NCI-H2196 (cell line): ENCODE data around the gene DAZAP1.
"Not testable (repeated sequence)": the region's sequence is repeated elsewhere in the genome, so short reads cannot be mapped to it uniquely, and the experiment has no call there.

Experiments used
- DNase-seq: peaks from one replicate; lab custom pipeline; 2025; ENCODE audit not compliant: unreplicated experiment; lab: John Stamatoyannopoulos, UW

Gene DAZAP1

DNA sequence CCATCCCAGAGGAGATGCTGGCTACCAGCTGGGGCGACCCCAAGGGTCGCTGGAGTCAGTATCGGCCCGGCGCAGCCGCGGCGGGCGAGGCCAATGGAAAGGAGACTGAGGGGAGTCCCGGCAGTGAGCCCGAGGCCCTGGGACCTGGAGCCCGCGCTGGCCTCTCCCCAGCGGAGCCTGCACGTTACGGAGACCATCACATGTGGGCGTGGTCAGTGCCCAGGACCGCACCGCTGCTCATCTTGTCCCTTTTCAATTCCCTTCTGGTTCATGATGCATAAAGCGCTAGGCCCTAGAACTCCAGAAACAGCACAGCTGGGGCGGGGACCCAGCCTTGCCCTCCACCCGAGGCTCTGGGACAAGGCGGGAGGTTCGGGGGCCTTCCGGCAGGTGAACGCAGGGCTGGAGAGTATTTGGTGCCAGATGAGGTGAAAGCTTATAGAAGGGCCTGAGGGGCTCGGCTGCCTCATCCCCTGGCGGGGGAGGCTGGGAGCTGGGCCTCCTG, 63.7 kb downstream of the DAZAP1 start:
- DNase-seq, result peak; percentile 52

DNA sequence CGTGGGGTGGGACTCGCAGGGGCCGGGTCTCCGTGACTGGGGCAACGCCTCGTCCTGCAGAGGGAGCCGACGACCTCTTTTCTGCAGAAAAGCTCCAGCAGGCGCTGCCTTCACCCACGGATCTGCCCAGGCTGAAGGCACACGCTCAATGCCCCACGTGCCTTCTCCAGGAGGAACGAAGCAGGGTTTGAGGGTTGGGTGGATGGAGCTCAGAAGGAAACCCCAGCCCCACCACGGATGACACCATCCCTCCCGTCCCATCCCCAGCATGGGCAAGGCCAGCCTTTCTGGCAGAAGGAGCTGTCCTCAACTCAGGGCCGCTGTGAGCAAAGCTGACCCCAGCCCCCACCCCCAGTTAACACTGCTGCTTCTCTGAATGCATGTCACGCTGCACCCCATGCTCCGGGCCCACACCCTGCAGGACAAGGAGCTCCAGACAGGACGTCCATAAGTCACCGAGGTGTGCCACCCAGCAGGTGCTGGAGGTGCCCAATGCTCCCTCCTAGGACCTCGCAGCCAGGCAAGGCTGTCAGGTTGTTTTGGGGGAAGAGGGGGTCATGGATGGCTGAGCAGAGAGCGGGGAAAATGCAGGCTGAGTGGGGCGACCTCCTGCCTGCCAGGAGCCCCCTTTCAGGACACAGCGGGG, 64.3 kb downstream of the DAZAP1 start:
- DNase-seq, result no peak

DNA sequence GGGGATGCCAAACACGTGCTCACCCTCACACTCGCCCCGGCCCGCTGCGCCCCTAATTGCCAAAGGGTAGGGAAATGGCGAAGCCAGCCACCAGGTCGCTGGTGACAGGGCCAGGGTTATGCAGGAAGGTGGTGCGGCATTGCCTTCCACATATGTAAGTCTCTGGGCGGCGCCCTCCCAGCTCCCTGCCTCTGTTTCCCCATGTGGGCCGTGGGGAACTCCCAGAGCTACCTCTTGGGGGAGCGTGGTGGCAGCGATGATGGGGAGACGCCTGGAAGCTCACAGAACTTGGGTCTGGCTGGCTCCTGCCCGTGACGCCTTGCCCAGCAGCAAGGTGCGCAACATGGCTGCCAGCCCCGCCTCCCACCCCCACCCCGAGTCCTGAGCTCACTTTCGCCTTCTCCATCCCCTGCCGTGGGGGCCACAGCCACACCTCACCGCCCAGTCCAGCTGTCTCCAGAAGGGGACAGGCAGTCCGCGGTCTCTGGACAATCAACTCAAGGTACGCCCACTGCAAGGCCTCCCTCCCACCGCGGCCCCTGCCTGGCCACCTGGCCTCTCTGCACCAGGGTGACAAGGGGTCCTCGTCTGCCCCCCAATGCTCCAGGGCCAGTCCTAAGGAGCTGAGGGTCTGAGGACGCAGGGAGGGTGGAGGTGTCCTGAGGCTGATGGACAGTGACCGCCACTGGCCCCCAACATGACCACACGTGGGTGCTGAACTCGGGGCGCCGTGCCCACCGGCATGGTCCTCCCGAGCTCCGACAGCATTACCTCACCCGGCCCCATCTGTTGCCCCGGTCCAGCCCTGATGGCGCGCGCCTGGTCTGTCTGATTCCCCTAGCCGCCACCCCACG, 65.1 kb downstream of the DAZAP1 start:
- no peak for DNase-seq

DNA sequence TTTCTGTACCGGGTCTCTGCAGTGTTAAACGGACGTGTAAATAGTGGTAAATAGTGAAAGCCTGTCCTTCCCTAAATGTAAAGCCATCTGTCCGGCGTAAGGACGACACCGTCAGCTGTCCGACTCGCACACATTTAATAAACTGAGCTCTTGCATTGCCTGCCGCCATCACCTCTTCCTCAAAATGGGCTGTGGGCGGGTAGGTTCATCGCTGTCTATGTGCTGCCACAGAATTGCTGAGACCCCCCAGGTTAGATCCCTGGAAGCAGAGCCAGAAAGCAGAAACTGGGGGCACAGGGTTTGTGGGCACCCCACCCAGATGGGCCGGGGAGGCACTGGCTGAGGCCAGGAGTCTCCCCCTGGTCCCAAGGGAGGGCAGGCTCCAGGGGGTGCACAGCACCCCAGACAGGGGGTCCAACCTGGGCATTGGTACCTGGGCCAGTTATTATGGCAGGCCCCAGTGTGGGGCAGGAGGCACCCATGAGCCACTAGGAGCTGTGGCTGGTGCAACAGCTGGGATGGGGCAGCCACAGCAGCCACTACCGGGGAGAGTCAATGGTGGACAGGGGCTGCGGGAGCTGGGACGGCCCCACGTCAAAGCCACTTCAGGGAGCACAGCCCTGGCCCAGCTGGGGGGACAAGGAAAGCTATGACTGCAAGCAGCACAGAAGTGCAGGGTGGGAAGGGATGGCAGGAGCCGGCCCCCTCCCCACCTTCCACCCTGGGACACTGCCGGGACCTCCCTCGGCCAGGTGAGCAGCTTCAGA, 65.9 kb downstream of the DAZAP1 start:
- no peak for DNase-seq

DNA sequence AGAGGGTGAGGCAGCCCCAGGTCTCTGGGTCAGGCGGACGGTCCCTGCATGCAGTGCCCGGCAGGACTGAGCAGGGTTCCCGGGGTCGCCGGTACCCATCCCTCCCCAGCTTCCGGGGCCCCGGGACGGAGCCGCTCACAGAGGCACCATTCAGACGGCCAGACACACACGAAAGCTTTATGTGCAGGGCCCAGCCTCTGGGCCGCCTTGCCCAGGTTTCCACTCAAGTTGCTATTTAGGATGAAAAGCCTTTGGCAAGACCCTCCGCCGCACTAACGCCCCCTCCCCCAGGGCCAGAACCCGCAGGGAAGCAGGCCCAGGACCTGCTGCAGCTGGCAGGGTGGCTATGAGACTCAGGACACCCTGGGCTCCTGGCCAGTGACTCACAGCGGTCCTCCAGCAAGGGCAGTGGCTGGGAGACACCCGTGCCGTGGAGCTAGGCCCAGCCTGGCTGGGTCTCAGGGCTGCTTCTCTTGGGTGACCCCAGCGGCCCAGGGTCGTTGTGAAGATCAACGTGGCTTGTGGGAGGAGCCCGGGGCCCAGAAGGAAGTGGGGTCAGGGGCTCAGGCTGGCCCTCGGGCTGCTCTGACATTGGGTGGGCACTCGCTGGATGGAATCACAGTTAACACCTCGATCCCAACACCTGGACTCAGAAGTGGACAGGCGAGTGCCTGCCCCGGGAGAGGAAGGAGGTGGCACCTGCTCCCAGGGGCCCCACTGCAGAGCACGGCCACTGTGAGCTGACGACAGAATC, 66.8 kb downstream of the DAZAP1 start:
- DNase-seq, result no peak

DNA sequence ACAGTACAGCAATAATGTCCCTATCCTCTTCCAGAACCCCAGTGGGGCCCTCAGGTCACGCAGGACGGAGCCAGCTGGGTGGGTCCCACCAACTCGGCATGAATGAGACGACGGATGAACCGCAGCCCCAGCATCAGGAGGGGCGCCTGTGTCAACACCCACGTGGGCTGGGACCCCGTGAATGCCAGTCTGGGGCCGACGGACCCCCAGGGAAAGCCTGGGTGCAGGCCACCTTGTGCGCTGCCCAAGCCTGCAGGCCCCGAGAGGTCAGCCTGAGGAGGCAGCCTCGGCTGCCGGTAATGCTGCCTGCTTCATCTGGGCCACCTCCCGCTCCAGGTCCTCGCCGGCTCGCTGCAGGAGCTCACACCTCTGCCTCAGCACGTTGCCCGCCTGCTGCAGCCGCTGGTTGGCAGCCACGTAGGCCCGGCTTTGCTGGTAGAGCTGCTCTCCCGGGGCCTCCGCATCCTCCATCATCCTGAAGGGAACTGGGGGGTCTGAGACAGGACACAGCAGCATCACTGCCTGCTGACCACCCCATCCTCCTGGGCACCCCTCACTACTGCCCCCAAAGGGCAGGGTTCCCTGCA, 67.5 kb downstream of the DAZAP1 start:
- DNase-seq, result no peak

DNA sequence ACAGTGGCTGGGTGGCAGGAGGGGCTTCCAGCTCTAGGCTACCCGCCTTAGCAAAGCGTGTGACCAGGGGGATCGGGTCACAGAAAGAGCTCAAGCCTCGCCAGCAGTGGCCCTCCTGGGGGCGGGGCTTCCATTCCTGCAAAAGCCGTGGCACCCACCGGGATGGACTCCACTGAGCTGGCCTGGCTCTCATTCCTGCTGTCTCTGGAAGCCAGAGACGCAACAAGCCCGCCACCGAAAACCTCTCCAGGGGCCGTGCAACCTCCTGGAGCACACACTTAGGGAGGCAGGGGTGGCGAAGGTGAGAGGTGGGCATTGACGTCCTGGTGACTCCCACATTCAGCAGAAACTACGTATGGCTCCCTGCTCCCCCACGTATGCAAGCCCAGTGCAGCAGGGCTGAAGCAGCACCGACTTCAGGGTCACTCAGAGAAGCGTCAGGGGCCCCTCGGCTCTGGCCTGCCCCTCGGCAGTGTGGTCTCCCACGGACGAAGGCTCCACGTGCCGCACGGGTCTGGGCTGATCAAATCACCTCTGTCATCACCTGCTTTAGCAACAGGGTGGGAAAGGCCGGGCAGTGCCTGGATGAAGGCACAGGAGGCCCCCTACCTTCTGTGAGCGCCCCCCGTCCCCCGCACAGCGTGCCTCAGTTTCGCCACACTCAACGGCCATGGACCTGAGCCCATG, 68.5 kb downstream of the DAZAP1 start:
- no peak for DNase-seq

DNA sequence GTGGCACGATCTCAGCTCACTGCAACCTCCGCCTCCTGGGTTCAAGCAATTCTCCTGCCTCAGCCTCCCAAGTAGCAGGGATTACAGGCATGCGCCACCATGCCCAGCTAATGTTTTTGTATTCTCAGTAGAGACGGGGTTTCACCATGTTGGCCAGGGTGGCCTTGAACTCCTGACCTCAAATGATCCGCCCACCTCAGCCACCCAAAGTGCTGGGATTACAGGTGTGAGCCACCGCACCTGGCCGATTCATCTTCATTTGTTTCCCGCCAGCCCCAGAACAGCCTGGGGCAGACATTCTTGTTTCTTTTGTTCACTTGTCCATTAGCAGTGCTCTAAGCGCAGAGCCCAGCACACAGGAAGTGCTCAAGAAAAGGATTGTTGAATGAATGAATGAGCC, 69.7 kb downstream of the DAZAP1 start:
- DNase-seq, result not testable (repeated sequence)

DNA sequence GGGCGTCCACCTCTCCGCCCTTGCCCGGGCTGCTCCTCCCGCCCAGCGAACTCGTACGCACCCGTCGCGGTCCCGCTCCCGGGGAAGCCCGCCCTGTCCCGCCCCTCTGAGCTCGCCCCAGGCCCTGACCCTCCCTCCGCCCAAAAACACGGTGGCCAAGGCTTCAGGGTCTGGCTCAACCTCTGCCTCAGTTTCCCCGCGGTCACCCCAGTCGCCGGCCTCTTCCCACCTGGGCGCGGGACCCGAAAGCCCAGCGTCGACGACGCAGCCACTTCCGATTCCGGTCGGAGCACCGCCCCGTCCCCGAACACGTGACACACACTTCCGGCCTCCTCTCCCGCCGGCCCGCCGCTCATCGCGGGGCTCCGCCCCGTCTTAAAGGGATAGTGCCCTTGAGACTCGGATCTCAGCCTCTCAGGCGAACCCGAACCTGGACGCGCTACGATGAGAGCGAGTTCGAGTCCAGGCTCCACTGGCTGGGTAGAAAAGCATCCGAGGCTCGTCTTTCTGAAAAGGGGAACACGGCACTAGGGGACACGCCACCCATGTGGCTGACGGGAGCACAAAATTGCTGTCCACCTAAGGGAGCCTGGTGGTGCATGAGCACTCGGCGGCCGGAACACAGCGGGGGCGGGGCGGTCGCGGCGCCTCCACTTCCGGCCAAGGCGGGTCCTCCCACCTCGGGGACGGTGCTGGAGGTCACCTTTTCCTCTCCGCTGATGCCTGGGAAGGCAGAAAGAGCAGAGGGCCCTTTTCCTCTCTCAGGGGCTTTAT, 71.7 kb downstream of the DAZAP1 start, which contains the start of gene C19orf25:
TSS of gene C19orf25 (minus strand) at position 282 of the 774 bp plus-strand sequence. CDS start 312 bp downstream, outside the sequence.
- DNase-seq, result peak; percentile 96

DNA sequence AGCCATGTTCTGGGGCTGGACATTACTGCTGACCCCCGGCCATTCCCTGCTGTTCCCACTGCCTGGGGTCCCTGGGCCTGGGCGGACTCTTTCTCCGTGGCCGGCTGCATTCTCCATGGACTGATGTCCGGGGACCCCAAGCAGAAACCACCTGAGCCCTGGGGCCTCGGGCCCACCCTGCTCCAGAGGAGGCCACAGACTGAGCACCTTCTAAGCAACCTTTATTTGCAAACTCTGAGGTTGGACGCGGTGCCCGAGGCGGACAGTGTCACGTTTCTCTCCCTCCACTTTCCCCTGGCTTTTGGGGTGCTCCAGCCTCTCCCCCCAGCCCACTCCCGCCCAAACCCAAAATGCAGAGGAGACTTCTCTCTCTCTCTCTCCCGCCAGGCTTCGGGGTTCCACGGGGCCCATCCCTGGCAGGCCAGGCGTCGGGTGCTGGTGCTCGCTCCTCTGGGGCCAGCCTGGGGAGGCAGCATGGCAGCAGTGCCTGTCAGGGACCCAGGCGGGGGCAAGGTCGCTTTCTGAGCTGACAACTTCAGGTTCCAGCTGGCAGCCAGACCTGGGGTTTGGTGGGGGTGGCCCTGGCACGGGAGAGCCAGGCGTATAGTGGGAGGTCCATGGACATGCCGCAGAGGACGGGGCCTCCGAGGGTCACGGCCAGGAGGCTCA, 74.0 kb downstream of the DAZAP1 start:
- DNase-seq, result no peak

DNA sequence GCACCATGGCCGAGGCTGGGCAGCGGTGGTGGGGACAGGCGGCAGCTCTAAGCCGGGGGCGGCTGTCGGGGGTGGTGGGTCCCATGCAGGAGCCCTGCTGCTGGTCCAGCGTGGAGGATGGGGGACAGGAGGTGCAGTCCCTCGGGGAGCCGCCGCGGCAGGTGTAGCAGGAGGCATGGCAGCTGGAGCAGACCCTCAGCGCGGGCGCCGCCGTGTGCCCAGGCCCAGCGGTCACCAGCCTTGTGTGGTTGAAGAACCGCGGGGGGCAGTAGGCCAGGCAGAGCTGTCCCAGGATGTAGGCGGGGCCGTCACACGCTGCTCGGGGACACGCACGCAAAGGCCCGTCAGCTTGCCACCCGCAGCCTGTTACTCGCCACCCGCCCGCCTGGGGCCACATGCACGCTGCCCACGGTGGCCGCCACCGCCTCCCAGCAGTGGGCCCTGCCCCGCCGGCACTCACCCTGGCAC, 74.5 kb downstream of the DAZAP1 start:
- DNase-seq, result no peak

DNA sequence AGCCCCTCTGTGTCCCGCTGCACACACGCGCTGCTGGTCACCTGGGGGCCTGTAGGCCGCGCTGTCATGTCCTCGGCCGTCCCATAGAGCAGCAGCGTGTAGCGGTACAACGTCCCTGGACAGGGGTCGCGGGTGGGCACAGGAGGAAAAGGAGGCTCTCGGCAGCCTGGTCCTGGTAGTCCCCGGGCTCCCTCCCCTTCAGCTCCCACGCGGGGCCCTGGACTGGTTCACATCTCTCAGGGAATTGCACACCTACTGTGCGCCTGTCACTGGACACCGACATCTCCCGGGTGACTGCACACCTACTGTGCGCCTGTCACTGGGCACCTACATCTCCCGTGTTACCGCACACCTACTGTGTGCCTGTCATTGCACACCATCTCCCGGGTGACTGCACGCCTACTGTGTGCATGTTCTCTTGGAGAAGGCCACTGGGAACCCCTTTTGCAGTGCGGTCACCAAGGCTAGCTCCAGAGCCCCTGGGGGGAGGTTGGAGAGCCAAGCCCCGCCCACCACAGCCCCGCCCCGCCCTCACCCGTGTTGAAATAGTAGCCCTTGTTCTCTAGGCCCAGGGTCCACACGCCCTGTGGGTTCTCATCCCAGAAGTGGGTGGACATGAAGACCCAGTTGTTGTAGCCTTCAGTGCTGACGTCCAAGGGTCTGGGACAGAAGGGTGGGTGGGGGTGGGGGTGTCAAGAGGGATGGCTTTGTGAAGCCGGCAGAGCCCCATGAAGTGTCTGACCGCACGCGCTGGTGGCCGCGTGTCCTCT, 75.2 kb downstream of the DAZAP1 start:
- no peak for DNase-seq

DNA sequence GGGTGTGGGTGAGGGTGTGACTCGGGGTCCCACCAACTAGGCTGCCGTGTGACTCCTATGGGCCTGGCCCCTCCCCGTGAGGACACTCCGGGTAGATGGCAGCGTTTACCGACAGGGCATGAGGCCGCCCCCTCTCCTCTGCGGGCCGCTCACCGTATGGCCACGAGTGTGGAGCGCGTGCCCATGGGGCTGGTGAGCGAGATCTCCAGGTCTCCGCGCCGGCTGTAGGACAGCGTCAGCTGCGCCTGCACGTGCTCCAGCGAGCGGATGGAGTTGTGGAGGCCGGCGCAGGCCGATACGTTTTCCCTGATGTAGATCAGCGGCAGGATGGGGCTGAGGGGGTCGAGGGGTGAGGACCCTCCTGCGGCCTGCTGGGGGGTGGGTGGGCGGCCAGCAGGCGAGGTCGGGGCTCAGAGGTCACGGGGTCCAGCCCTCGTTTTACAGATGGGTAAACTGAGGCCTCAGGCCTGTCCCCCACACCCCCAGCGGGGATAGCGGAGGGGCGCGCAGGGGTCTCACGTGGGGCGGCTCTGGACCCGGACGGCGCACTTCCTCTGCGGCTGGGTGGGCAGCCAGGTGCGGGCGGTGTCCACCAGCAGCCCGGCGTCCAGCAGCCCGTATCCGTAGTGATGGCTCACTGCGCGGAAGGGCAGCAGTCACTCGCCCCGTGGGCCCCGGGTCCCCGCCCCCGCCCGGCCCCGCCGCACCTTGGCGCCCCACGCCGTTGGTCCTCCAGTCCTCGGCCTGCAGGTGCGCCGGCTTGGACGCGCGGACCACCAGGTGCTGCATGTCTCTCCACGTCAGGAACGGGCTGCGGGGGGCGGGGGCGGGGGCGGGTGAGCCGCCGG, 76.0 kb downstream of the DAZAP1 start:
- no peak for DNase-seq

DNA sequence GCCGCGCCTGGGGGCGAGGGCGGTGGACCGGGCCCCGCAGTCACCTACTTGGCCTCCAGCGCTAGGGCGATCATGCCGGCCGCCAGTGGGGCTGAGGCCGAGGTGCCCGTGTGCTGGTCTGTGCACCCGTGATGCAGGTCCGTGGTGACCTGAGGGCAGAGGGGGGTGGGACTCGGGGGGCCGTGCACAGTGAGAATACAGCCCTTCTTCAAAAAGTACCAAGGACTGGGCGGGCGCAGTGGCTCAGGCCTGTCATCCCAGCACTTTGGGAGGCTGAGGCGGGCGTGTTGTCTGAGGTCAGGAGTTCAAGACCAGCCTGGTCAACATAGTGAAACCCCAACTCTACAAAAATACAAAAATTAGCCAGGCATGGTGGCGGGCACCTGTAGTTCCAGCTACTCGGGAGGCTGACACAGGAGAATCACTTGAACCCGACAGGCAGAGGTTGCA, 76.6 kb downstream of the DAZAP1 start:
- no peak for DNase-seq
